Esophagus squamous epithelium (tissue), 5 donors: ENCODE data around the gene IFITM2. TPM values are rescaled to one million over a fixed set of nuclear protein-coding genes. Genes with fewer than 3 reads are reported as not detected.

Experiments used
- DNase-seq: peaks from one replicate; lab custom pipeline; 2025; lab: John Stamatoyannopoulos, UW
- H3K27ac ChIP-seq, 4 donors: fragments of 200-600 bp; sonication (generic); one replicate each; pipeline ENCODE4 v1.5.1; 2016 to 2019; ENCODE audit warnings: mild to moderate bottlenecking in 1 of 4
- H3K27me3 ChIP-seq, 4 donors: fragments of 200-600 bp; sonication (generic); 1 replicate in 3 of 4; 2 replicates in 1 of 4; pipeline versions ENCODE4 v1.5.1 to v1.6.0; 2017 to 2021; ENCODE audit warnings: antibody characterized with exemption in 1 of 4
- H3K36me3 ChIP-seq, 3 donors: fragments of 200-600 bp; sonication (generic); one replicate each; pipeline ENCODE4 v1.5.1; 2016 to 2019
- H3K4me1 ChIP-seq, 3 donors: fragments of 200-600 bp; sonication (generic); one replicate each; pipeline ENCODE4 v1.5.1; 2017 to 2019
- H3K4me3 ChIP-seq, 4 donors: fragments of 200-600 bp; sonication (generic); 1 replicate in 3 of 4; 2 replicates in 1 of 4; pipeline ENCODE4 v1.5.1; 2016 to 2019; ENCODE audit warnings: mild to moderate bottlenecking in 2 of 4, moderate library complexity in 1 of 4
- H3K9me3 ChIP-seq, 3 donors: fragments of 200-600 bp; sonication (generic); one replicate each; pipeline ENCODE4 v1.5.1; 2016 to 2019
- POLR2A ChIP-seq, 4 donors: fragments of 450-650 bp; IDR thresholded peaks; one replicate each; pipeline ENCODE4 v1.6.1; 2017; ENCODE audit warnings: antibody characterized with exemption in 4 of 4, mild to moderate bottlenecking in 4 of 4, moderate library complexity in 3 of 4
- WGBS, 2 donors: methylation state at CpG; one replicate each; pipeline ENCODE4 v1.1.5; 2018; 5-methylcytosine and 5-hydroxymethylcytosine counted together
- intact Hi-C: fragments of 100-400 bp; cut with DNase I; formaldehyde crosslinking; loops from one replicate; pipeline ENCODE4 v1.15.0; 2022
- total RNA-seq, 4 donors: library from RNA; depleted of rRNA; stranded (reverse); fragments of >200 nt; gene quantifications; one replicate each; pipeline ENCODE4 v1.1.0, GENCODE V29; 2016
- TF ChIP-seq, protein P1 (sequence below), 6 experiments: fragments of 450-650 bp in 4 of 6; fragments of 200-600 bp in 2 of 6; sonication (generic) in 2 of 6; IDR thresholded peaks; one replicate each; pipeline ENCODE4 v1.5.1; 2016 to 2019; ENCODE audit warnings: antibody characterized with exemption in 6 of 6, mild to moderate bottlenecking in 4 of 6, moderate library complexity in 4 of 6
- donor health status: DM: yes; HTN: yes; CAD: no.

IFITM2 gene
- total RNA-seq, 4 donors from 2014 or later, result 14.4 to 67.5 (median 50.3) TPM

DNA sequence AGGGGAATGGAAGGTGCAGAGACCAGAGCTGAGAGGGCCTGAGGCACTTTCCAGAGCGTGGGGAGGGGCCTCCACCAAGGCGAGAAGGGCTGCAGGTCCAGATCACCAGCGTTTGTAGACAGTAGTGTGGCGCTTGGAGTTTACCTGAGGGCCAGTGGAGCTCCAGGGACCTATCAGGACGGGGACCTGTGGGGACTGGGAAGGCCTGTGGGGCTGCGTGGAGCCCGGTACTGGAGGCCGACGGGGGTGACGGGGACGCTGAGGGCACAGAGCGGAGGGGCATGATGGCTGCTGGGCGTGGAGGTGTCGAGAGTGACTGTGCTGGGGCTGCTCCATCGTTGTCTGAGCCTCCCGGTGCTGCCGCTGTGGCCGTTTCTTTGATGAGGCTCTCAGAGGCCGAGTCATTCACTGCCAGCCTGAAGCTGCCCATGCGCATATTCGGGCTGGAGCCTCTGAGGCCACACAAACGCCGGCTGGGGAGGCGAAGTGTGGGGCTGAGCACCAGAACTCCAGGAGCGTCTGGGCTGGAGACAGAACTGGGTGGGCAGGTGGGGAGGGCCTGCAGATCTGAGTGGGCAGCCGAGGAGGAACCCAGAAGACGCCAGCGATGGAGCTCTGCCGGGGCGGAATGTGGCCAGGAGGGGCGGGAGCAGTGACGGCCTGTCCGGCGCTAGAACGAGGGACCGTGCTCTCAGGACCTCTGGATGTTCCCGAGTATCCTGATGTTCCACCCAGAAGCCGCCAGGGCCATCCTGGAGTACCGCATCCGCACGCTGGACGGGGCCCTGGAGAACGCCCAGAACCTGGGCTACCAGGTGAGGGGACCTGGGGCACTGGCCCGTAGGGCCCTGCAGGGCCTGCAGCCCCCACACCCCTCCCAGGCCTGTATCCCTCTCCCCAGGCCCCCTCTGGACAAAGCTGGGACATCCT, 16.1 kb upstream of the IFITM2 start:
- Histone ChIP-seq H3K4me3 (no peak overlapping the region), H3K27me3 (peaks cover 0 to 34% (median 2%) of the 10 kb centered on the region in 4 donors), H3K4me1 (peaks cover 10 to 29% (median 17%) of the 10 kb centered on the region in 3 donors), H3K27ac (no peak overlapping the region), H3K36me3 (peaks cover 0 to 32% (median 0%) of the 10 kb centered on the region in 3 donors), H3K9me3 (no peaks in the 10 kb centered on the region)
- intact Hi-C loops, result no loop called here
- DNase-seq, result no peak
- TF ChIP-seq, protein P1, sequence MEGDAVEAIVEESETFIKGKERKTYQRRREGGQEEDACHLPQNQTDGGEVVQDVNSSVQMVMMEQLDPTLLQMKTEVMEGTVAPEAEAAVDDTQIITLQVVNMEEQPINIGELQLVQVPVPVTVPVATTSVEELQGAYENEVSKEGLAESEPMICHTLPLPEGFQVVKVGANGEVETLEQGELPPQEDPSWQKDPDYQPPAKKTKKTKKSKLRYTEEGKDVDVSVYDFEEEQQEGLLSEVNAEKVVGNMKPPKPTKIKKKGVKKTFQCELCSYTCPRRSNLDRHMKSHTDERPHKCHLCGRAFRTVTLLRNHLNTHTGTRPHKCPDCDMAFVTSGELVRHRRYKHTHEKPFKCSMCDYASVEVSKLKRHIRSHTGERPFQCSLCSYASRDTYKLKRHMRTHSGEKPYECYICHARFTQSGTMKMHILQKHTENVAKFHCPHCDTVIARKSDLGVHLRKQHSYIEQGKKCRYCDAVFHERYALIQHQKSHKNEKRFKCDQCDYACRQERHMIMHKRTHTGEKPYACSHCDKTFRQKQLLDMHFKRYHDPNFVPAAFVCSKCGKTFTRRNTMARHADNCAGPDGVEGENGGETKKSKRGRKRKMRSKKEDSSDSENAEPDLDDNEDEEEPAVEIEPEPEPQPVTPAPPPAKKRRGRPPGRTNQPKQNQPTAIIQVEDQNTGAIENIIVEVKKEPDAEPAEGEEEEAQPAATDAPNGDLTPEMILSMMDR (IDR thresholded peaks at IDR 0.05), result no peak
- TF ChIP-seq POLR2A (IDR thresholded peaks at IDR 0.05), result no peak
- 86 to 88% methylated on average over 18 to 34 of the region's 44 CpGs for WGBS, 2 donors

DNA sequence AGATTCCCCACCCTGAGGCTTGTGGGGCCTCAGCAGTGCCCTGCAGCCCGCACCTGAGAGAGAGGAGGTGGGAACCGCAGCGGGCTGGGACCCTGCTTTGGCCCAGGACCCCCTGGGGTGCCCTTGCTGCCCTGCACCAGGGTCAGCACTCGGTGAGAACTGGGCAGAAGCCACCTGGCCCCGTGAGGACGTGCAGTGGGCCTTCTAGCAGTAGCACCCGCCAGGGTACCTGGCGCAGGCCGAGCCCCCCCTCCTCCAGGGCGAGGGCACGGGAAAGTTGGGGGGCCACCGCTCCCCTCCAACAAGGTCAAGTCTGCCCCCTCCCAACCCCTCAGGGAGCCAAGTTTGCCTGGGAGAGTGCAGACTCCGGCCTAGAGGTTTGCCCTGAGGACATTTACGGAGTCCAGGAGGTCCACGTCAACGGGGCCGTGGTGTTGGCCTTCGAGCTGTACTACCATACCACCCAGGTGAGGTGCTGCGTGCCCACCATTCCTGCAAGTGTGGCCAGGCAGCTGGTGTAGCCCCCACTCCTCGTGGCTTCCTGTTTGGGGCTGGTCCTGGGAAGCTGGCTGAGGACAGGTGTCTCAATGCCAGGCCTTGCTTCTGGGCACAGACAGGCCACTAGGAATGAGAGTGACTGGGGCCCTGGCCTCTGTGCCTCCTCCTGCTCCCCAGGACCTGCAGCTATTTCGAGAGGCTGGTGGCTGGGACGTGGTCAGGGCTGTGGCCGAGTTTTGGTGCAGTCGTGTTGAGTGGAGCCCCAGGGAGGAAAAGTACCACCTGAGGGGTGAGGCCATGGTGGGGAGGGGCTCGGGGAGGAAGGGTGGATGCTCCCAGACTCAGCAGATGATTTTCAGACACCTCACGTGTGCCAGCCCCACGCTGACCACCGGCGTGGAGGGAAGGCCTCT, 15.2 kb upstream of the IFITM2 start:
- Histone ChIP-seq H3K4me1 (peaks cover 14 to 34% (median 20%) of the 10 kb centered on the region in 3 donors), H3K9me3 (no peaks in the 10 kb centered on the region), H3K36me3 (peaks cover 0 to 32% (median 0%) of the 10 kb centered on the region in 3 donors), H3K4me3 (no peak overlapping the region), H3K27me3 (peaks cover 0 to 33% (median 2%) of the 10 kb centered on the region in 4 donors), H3K27ac (no peak overlapping the region)
- no peak for DNase-seq
- intact Hi-C loops, result no loop called here
- TF ChIP-seq, protein P1 (IDR thresholded peaks at IDR 0.05), result no peak
- no peak for TF ChIP-seq POLR2A (IDR thresholded peaks at IDR 0.05)
- WGBS, 2 donors, result 85 to 96% methylated on average over 5 to 10 of the region's 29 CpGs

DNA sequence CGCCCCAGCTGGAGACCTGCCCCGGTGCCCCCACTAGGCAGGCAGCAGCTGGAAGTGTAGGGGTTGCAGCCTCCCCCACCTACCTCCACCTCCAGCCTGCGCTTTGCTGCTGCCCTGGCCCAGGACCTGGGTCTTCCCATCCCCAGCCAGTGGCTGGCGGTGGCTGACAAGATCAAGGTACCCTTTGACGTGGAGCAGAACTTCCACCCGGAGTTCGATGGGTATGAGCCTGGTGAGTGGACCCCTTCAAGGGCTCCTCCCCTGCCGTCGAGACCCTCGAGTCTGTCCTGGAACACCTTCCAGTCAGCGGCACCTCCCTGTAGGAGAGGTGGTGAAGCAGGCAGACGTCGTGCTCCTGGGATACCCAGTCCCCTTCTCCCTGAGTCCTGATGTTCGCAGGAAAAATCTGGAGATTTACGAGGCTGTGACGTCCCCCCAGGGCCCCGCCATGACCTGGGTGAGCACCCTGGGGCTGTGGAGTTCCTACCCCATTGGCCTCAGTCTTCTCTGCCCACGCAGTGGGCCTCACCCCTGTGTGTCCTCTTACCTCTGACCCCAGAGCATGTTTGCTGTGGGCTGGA, 14.3 kb upstream of the IFITM2 start:
- intact Hi-C loops, result no loop called here
- Histone ChIP-seq H3K27me3 (peaks cover 0 to 33% (median under 1%) of the 10 kb centered on the region in 4 donors), H3K36me3 (peaks cover 0 to 32% (median 0%) of the 10 kb centered on the region in 3 donors), H3K9me3 (no peaks in the 10 kb centered on the region), H3K4me3 (no peak overlapping the region), H3K4me1 (peaks cover 13 to 33% (median 13%) of the 10 kb centered on the region in 3 donors), H3K27ac (no peak overlapping the region)
- WGBS, 2 donors, result 81 to 100% methylated on average over 1 to 6 of the region's 18 CpGs
- no peak for DNase-seq
- no peak for TF ChIP-seq POLR2A (IDR thresholded peaks at IDR 0.05)
- TF ChIP-seq, protein P1 (IDR thresholded peaks at IDR 0.05), result no peak

DNA sequence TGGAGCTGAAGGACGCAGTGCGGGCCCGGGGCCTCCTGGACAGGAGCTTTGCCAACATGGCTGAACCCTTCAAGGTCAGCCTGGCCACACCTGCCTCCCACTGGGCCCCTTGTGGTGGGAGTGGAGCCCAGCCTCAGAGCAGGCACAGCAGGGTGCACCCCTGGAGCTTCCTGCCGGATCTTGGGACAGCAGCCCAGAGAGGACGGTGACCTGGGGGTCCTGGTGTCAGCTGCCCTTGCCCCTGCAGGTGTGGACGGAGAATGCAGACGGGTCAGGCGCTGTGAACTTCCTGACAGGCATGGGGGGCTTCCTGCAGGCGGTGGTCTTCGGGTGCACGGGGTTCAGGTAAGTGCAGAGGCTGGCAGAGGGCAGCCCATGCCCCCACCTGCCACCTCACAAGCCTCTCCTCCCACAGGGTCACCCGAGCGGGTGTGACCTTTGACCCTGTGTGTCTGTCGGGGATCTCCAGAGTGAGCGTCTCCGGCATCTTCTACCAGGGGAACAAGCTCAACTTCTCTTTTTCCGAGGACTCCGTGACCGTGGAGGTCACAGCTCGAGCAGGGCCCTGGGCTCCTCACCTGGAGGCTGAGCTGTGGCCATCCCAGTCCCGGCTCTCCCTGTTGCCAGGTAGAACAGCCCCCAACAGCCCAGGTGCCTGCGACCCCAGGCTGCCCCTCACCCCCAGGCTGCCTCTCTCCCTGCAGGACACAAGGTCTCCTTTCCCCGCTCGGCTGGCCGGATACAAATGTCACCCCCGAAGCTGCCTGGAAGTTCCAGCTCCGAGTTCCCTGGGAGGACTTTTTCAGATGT, 13.6 kb upstream of the IFITM2 start:
- H3K36me3 ChIP-seq, result peaks cover 0 to 32% (median 0%) of the 10 kb centered on the region in 3 donors
- peaks cover 0 to 36% (median 4%) of the 10 kb centered on the region in 4 donors for H3K27me3 ChIP-seq
- no peak for DNase-seq
- intact Hi-C loops, result no loop called here
- H3K4me1 ChIP-seq, result peaks cover 12 to 36% (median 13%) of the 10 kb centered on the region in 3 donors
- H3K27ac ChIP-seq, result no peak overlapping the region
- H3K9me3 ChIP-seq, result no peaks in the 10 kb centered on the region
- no peak overlapping the region for H3K4me3 ChIP-seq
- 87 to 92% methylated on average over 6 to 12 of the region's 27 CpGs for WGBS, 2 donors
- TF ChIP-seq, protein P1 (IDR thresholded peaks at IDR 0.05), result no peak
- no peak for TF ChIP-seq POLR2A (IDR thresholded peaks at IDR 0.05)
